Caki2 (cell line): ENCODE data around the gene TMEM91. TPM values are rescaled to one million over a fixed set of nuclear protein-coding genes. Genes with fewer than 3 reads are reported as not detected.
"Not testable (repeated sequence)": the region's sequence is repeated elsewhere in the genome, so short reads cannot be mapped to it uniquely, and the experiment has no call there.

ENCODE experiments used
- DNase-seq: peaks from one replicate; pipeline ENCODE4 v3.0.0-alpha.2; 2015; ENCODE audit warnings: low read depth
- in situ Hi-C: cut with HindIII; loops from 2 replicates; pipeline ENCODE4 v1.10.0; 2016; ENCODE audit warnings: low sequenced_read_pairs, low pct_unique_long_range_greater_than_20kb, mixed read lengths
- total RNA-seq: library from RNA; depleted of rRNA; stranded (reverse); fragments of >200 nt; shearing (Covaris generic); gene quantifications from 2 replicates; pipeline ENCODE4 v1.2.3, GENCODE V29; 2014; ENCODE audit warnings: low replicate concordance

TMEM91 gene
- total RNA-seq, 1 experiment from 2014 or later, result 7.5 TPM

DNA sequence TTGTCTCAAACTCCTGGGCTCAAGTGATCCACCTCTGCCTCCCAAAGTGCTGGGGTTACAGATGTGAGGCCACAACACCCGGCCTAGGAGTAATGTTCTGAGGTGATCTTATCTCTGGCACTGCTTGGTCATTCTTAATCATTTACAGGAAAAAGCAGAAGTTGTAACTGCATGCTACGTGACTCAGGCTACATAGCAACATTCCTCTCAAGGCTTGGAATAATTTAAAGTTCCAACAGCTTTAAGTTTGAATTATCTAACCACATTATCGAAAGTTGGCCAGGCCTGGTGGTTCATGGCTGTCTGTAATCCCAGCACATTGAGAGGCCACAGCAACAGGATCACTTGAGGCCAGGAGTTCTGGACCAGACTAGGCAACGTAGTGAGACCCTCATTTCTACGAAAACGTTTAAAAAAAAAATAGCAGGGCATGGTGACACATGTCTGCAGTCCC lies 8.5 kb upstream of the TMEM91 start:
- DNase-seq, result peak; percentile 93
- in situ Hi-C loops, result no loop called here

DNA sequence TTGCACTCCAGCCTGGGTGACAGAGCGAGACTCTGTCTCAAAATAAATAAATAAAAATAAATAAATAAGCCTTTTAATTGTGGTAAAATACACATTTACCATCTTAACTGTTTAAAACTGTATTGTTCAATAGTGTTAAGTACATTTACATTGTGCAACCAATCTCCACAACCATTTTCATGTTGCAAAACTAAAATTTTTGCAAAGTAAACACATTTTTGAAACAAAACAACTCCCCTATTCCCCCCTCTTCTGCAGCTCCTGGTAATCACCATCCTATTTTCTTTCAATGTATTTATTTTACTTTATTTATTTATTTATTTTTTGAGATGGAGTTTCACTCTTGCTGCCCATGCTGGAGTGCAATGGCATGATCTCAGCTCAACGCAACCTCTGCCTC lies 6.6 kb upstream of the TMEM91 start:
- in situ Hi-C loops, result no loop called here

DNA sequence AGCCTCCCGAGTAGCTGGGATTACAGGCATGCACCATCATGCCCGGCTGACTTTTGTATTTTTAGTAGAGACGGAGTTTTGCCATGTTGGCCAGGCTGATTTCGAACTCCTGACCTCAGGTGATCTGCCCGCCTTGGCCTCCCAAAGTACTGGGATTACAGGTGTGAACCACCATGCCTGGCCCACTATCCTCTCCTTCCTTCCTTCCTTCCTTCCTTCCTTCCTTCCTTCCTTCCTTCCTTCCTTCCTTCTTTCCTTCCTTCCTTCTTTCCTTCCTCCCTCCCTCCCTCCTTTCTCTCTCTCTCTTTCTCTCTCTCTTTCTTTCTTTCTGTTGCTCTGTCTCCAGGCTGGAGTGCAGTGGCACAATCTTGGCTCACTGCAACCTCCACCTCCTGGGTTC lies 5.2 kb upstream of the TMEM91 start:
- in situ Hi-C loops, DNase-seq: not testable (repeated sequence)

More for the DNA sequence above, 6.6 kb upstream of the TMEM91 start:
- no peak for DNase-seq

DNA sequence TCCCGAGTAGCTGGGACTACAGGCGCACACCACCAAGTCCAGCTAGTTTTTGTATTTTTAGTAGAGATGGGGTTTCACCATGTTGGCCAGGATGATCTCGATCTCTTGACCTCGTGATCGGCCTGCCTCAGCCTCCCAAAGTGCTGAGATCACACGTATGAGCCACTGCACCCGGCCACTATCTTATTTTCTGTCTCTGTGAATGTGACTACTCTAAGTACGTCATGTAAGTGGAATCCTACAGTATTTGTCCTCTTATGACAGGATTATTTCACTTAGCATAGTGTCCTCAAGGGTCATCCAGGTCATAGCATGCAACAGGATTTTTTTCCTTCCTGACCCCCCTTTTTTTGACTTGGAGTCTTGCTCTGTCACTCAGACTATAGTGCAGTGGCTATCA lies 4.8 kb upstream of the TMEM91 start:
- DNase-seq, result no peak
- in situ Hi-C loops, result no loop called here

DNA sequence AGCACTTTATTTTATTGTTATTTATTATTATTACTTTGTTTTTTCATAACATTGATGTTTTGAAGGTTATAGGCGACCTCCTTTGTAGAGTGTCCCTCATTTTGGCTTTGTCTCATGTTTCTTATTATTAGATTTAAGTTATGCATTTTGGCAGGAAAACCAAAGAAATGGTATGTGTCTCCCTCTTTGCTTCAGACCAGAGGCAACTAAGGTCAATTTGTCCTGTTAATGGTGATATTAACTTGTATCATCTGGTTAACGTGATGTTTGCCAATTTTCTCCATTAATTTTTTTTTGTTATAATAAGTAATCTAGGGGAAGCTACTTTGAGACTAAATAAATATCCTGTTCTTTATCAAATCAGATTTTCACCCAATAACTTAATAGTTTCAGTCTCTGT lies 3.8 kb upstream of the TMEM91 start:
- in situ Hi-C loops, result no loop called here
- no peak for DNase-seq

DNA sequence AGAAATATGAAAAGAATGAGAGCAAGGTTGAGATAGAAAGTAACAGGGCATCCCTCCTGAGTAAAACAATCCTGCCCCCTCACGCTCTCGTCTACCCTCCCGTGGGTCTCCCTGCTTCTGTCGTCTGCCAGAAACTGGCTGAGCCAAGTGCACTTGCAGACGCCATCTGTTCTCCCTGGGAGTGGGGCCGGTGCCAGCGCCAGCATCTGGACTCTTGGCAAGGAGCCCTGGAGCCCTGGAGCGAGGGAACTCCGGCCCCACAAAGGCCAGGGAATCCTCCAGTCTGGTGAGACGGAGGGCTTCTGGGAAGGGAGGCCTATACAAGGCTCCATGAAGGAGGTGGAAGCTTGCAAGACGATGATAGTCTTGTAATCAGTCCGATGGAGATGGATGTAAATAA lies 2.3 kb upstream of the TMEM91 start:
- in situ Hi-C loops, result no loop called here
- no peak for DNase-seq

DNA sequence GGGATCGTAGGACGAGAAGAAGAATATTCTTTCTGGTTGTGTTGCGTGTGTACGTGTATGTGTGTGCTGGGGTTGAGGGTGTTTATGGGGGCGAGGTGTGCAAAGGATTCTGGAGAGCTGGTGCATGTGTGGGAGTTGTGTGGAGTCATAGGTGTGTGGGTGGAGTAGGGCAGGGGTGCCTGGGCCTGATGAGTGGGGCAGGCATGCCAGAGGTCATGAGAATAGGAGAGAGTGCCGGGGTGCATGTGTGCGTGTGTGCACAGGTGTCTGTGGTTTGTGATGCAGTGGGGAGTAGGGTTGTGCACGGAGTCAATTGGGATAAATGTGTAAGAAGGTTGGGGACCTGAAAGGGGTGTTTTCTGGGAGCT lies 649 bp downstream of the TMEM91 start:
- in situ Hi-C loops, result no loop called here
- no peak for DNase-seq

DNA sequence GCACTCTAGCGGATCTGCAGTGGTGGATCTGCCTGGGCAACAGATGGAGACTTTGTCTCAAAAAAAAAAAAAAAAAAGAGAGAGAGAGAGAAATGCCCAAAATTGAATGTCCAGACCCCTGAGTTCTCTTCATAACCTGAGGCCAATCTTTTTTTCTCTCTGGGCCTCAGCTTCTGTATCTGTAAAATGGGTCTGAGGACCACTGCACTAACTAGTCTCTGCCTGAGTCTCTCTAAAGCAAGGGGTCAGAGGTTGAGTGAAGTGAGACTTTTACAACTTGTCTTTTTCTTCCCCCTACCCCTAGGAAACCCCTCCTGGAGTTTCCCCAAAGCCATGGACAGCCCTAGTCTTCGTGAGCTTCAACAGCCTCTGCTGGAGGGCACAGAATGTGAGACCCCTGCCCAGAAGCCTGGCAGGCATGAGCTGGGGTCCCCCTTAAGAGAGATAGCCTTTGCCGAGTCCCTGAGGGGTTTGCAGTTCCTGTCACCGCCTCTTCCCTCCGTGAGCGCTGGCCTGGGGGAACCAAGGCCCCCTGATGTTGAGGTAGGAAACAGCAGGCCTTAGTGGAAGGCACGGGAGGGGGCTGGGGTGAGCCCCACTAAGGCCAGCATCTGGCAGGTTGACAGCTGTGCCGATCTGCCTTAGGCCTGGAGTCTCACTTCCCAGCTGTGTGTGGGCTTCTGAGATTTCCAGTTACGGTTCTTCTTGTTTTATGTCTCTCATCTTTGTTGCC lies 1.8 kb downstream of the TMEM91 start:
- no peak for DNase-seq
- in situ Hi-C loops, result no loop called here

DNA sequence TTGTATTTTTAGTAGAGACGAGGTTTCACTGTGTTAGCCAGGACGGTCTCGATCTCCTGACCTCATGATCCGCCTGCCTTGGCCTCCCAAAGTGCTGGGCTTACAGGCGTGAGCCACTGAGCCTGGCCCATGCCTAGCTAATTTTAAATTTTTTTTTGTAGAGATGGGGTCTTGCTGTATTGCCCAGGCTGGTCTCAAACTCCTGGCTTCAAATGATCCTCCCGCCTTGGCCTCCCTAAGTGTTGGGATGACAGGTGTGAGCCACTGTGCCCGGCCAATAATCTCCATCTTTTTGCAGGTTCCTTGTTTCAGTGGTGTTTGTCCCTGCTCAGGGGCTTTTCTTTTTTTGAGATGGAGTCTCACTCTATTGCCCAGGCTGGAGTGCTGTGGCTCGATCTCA lies 5.2 kb downstream of the TMEM91 start:
- in situ Hi-C loops, DNase-seq: not testable (repeated sequence)

DNA sequence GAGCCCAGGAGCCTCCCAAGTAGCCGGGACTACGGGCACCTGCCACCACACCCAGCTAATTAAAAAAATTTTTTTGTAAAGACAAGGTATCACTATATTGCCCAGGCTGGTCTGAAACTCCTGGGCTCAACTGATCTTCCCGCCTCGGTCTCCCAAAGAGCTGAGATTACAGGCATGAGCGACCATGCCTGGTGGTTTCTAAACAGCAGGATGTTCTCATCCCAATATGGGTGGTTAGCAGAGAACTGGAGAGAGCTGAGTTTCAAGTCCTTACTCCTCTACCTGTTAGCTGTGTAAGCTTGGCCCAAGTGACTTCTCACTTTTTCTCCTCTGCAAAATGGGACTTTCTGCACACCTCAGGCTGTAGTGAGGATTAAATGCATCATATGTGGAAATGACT lies 8.0 kb downstream of the TMEM91 start:
- peak; percentile 50 for DNase-seq
- in situ Hi-C loops, result no loop called here

DNA sequence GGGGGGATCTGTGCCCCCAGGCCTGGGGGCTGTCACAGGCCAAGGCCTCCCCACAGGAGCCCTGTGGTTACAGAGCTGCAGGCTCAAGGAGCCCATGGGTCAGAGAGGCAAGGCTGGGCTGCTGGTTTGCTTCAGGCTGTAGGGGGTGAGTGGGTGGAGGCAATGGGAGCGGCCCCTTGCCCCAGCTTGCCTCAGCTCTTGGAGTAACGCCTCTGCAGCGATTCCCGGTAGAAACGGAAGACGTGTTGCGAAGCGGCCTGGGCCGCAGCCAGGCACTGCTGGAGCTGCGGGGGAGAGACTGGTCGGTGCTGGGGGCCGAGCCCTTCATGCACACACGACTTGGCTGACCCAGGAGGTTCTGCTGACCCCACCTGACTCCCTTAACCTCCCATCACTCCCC lies 10.1 kb downstream of the TMEM91 start:
- in situ Hi-C loops, result no loop called here
- no peak for DNase-seq

DNA sequence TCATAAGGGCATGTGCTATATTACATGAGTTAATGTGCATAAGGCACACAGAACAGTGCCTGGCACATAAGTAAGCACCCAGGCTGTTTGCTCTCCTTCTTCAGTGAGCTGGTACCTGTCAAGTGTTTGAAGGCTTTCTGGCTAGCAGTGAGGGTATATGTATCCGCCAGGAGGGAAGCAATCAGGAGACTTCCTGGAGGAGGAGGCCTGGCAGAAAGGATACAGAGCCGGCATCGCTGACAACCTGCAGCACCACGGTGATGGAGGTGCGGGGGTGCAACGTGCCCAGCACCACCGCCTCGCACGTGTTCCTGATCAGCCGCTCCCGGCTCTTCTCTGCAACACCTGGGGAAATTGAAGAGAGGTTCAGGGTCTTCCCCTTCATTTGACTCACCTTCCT lies 15.3 kb downstream of the TMEM91 start:
- in situ Hi-C loops, result no loop called here

DNA sequence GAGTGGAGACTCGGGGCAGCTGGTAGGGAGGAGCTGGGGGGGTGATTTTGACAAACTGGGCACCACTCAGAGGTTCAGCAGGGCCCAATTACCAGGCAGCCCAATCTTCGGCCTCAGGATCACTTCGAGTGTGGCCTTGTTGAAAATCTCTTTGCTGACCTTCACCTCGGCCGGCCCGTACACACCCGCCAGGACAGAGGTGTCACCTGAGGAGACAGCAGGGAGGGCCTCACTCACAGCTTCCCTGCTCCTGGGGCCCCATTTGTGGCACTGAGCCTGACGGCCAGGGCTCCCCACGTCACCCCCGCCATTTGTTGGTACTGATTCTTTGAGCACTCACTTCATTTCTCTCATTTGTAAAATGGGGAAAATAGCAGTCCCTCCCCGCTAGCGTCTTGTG lies 16.4 kb downstream of the TMEM91 start:
- in situ Hi-C loops, result no loop called here
- no peak for DNase-seq

More for the DNA sequence above, 15.3 kb downstream of the TMEM91 start:
- DNase-seq, result no peak

DNA sequence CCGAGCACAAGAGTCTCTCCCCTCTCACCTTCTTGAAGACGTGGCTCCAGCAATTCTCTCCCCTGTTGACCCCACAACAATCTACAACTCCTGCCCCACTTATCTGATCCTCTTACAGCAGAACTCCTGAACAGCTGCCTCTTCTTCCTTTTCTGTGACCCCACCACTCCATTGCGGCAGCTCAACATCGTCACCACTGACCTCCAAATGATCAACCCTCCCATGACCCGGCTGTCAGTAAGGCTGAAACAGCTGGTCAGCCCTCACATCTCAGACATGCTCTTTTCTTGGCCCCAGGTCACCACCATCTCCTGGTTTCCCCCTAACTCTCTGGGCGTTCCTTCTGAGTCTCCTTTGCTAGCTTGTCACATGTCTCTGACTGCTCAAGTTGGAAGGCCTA lies 19.0 kb downstream of the TMEM91 start:
- in situ Hi-C loops, result no loop called here
- no peak for DNase-seq

DNA sequence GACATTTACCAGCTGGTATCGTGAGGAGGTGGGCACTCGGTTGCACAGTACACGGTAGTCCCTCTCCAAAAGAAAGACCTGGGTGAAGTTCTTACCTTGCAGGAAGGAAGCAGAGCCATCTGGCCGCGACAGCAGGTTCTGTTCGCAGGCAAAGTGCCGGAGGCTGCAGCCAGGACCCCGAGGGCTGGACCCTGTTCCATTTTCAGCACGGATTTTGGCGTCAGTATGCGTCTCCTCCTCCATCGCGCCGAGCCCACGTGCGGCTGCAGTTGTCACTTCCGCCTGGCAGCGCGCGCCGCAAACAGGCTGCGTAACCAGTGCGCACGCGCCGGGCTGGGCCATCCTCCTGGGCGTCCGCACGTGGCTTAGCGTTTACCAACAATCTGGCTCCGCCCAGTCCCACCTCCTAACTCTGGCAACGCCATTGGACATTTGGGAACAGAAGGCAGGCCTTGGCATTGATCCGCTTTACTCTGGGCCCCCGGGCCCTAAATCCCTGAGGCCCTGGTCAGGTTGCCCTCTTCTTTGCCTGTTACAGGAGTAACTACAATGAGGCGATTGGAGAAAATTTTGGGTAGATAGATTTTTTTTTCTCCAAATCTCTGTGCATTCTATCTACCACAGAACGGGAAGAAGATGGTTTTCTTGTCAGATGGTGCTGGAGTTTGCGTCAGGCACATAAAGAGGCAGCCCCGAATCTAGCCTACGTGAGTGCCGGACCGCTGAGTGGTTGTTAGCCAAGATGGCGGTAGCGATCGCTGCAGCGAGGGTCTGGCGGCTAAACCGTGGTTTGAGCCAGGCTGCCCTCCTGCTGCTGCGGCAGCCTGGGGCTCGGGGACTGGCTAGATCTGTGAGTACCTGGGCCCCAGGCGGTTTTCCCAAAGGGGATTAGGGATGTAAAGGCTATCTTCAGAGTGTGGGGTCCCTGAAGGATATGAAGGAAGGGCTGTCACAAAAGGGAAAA lies 21.0 kb downstream of the TMEM91 start, which contains the start of the genes BCKDHA and EXOSC5:
Gene BCKDHA, plus strand, starts transcription at position 733 of the 964 bp plus-strand sequence. Its CDS starts 10 bp downstream, at position 743.
Gene EXOSC5, minus strand, starts transcription at position 274 of the 964 bp plus-strand sequence. Its CDS starts 31 bp downstream, at position 243.
- DNase-seq, result peak; percentile 100
- in situ Hi-C loops, result no loop called here

DNA sequence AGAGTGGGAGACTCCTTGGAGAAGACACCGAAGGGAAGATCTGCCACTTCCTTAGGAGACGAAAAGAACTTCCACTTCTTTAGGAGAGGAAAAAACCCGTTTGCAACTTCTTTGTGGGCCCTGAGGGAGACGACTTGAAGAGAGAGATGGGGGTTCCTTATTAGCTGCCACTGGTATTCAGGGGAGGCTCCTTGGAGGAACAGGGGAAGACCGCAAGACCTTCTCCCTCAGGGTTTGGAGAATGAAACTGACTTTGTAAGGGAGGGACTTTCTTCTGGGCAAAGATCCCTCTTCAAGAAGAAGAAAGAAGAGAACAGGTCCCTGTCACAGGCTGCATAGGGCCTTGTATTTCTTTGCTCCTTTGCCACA lies 21.7 kb downstream of the TMEM91 start:
- no peak for DNase-seq
- in situ Hi-C loops, result no loop called here

DNA sequence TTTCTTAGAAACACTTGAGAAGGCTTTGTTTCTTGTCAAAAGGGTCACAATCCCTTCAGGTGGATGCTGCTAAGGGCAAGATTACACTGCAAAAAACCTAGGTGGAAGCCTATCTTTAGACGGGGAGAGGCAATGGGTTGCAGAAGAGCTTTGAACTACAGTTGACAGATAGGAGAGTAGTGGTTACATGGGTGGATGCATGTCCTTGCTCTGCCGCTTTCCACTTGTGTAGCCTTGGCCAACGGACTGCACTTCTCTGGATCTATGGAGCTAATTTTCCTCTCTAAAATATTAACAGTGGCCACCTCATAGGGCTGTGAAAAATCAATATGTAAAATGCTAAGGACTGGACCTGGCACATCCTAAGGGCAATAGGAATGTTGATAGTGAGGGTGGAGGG lies 22.3 kb downstream of the TMEM91 start:
- in situ Hi-C loops, result no loop called here
- DNase-seq, result no peak

DNA sequence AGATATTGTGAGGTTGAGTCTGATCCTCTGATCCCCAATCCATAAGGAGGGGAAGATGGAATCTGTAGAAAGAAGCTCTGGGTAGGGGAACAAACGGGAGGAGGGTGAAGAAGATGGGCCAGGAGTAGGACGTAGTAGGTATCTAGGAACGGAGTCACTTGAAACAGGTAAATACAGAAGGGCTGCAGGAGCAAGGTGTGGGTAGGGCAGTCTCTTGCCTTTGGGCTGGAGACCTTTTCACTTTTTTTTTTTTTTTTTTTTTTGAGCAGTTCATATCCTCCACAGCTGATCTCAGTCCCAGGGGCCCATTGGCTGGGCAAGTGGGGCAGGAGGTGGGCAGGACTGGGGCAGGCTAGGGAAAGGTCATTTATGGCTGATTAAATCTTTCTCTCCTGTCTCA lies 22.8 kb downstream of the TMEM91 start:
- in situ Hi-C loops, result no loop called here
- DNase-seq, result no peak

DNA sequence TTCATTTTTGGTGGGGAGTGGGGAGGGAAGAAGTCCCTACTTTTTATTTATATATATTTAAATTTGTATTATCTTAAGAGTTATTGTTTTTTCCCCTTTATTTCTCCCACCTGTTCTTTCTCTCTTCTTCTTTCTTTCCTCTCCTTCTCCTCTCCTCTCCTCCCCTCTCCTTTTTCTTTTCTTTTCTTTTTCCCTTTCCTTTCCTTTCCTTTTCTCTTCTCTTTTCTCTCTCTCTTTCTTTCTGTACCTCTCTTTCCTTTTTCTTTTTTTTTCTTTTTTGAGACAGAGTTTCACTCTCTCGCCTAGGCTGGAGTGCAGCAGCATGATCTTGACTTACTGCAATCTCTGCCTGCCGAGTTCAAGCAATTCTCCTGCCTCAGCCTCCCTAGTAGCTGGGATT lies 23.2 kb downstream of the TMEM91 start:
- DNase-seq, result no peak
- in situ Hi-C loops, result no loop called here
